Liver (tissue), 9 donors: Measurements from ENCODE around the gene PCSK4. TPM values are rescaled to one million over a fixed set of nuclear protein-coding genes. Genes with fewer than 3 reads are reported as not detected.

Source experiments
- DNase-seq: peaks from one replicate; pipeline ENCODE4 v3.0.0-alpha.2; 2017; ENCODE audit warnings: low spot score
- H3K27ac ChIP-seq, 2 donors: one replicate each; pipeline ENCODE4 v1.7.0; 2013; ENCODE audit warnings: inconsistent platforms in 2 of 2, low read length in 2 of 2, control low read depth in 1 of 2, low read depth in 1 of 2, mild to moderate bottlenecking in 1 of 2
- H3K27me3 ChIP-seq, 4 donors: one replicate each; pipeline versions ENCODE4 v1.6.1 to v1.7.0; 2013; ENCODE audit warnings: low read length in 3 of 4, inconsistent platforms in 1 of 4, mild to moderate bottlenecking in 1 of 4, moderate library complexity in 1 of 4; ENCODE audit not compliant: control insufficient read depth in 4 of 4, insufficient read depth in 4 of 4
- H3K36me3 ChIP-seq, 4 donors: one replicate each; pipeline versions ENCODE4 v1.6.1 to v1.7.0; 2013; ENCODE audit warnings: low read length in 3 of 4, mild to moderate bottlenecking in 3 of 4, low read depth in 1 of 4, moderate library complexity in 1 of 4; ENCODE audit not compliant: control insufficient read depth in 4 of 4, insufficient read depth in 3 of 4
- H3K4me1 ChIP-seq, 4 donors: one replicate each; pipeline versions ENCODE4 v1.6.1 to v1.7.0; 2013; ENCODE audit warnings: low read length in 3 of 4, mild to moderate bottlenecking in 3 of 4, moderate library complexity in 1 of 4; ENCODE audit not compliant: control insufficient read depth in 4 of 4, insufficient read depth in 4 of 4
- H3K4me3 ChIP-seq, 3 donors: one replicate each; pipeline versions ENCODE4 v1.6.1 to v1.7.0; 2013; ENCODE audit warnings: low read length in 3 of 3, control low read depth in 1 of 3, low read depth in 1 of 3, mild to moderate bottlenecking in 1 of 3
- H3K9ac ChIP-seq, 2 donors: one replicate each; pipeline ENCODE4 v1.7.0; 2013; ENCODE audit warnings: low read length in 2 of 2, mild to moderate bottlenecking in 2 of 2, moderate library complexity in 2 of 2, control low read depth in 1 of 2, low read depth in 1 of 2
- H3K9me3 ChIP-seq, 4 donors: one replicate each; pipeline versions ENCODE4 v1.6.1 to v1.7.0; 2013; ENCODE audit warnings: low read length in 3 of 4; ENCODE audit not compliant: control insufficient read depth in 4 of 4
- CTCF ChIP-seq: fragments of 150-350 bp; IDR thresholded peaks from 2 replicates; pipeline ENCODE4 v1.5.1; 2017; ENCODE audit warnings: improper control_type of control experiment, low read depth, low read length; ENCODE audit not compliant: missing input control
- FOXA2 ChIP-seq: IDR thresholded peaks from 2 replicates; pipeline ENCODE4 v1.6.1; 2016; ENCODE audit warnings: antibody characterized with exemption
- GABPA ChIP-seq, 2 donors: IDR thresholded peaks in 1 of 2; conservative IDR thresholded peaks in 1 of 2; 2 replicates each; pipeline ENCODE4 v1.6.1; 2016; ENCODE audit warnings: antibody characterized with exemption in 2 of 2, mild to moderate bottlenecking in 1 of 2, moderate library complexity in 1 of 2
- HNF4A ChIP-seq, 2 donors: conservative IDR thresholded peaks; 2 replicates each; pipeline ENCODE4 v1.6.1; 2016; ENCODE audit warnings: antibody characterized with exemption in 2 of 2, mild to moderate bottlenecking in 2 of 2
- HNF4G ChIP-seq: IDR thresholded peaks from 2 replicates; pipeline ENCODE4 v1.6.1; 2016; ENCODE audit warnings: antibody characterized with exemption
- NR2F2 ChIP-seq: IDR thresholded peaks from 2 replicates; pipeline ENCODE4 v1.6.1; 2016; ENCODE audit warnings: antibody characterized with exemption
- REST ChIP-seq: IDR thresholded peaks from 2 replicates; pipeline ENCODE4 v1.6.1; 2016; ENCODE audit warnings: antibody characterized with exemption, mild to moderate bottlenecking
- RXRA ChIP-seq, 2 donors: IDR thresholded peaks; 2 replicates each; pipeline ENCODE4 v1.6.1; 2017 to 2018; ENCODE audit warnings: antibody characterized with exemption in 2 of 2, mild to moderate bottlenecking in 1 of 2
- SP1 ChIP-seq: IDR thresholded peaks from 2 replicates; pipeline ENCODE4 v1.6.1; 2018; ENCODE audit warnings: antibody characterized with exemption, mild to moderate bottlenecking
- TAF1 ChIP-seq: conservative IDR thresholded peaks from 2 replicates; pipeline ENCODE4 v1.6.1; 2016; ENCODE audit warnings: antibody characterized with exemption, mild to moderate bottlenecking
- YY1 ChIP-seq: IDR thresholded peaks from 2 replicates; pipeline ENCODE4 v1.6.1; 2016; ENCODE audit warnings: antibody characterized with exemption, mild to moderate bottlenecking
- WGBS: extraction: QIAGEN DNeasy Blood & Tissue Kit; methylation state at CpG from one replicate; pipeline ENCODE4 v1.1.7; 2013; 5-methylcytosine and 5-hydroxymethylcytosine counted together
- polyA plus RNA-seq, 2 donors: library from polyadenylated mRNA; stranded (reverse) in 1 of 2; unstranded in 1 of 2; fragments of 200-250 nt in 1 of 2; fragments of >200 nt in 1 of 2; fragmentation: Nextera tagmentation in 1 of 2; extraction: Ambion mirVana in 1 of 2; gene quantifications; one replicate each; pipeline versions ENCODE4 v1.2.1 to v1.2.3, GENCODE V29; 2013 to 2015
- total RNA-seq, 2 donors: library from RNA; depleted of rRNA; stranded (reverse); fragments of >200 nt; gene quantifications; one replicate each; pipeline ENCODE4 v1.2.3, GENCODE V29; 2014
- TF ChIP-seq, protein P1 (sequence below): IDR thresholded peaks from 2 replicates; pipeline ENCODE4 v1.6.1; 2016; ENCODE audit warnings: antibody characterized with exemption
- donor health status: healthy.
- donor health status: healthy.
- donor health status: healthy.
- donor health status: healthy.
- donor health status: healthy.

The PCSK4 gene
- total and polyA plus RNA-seq, 4 donors = 0.60 to 2.6 (median 1.9) TPM

GRCh38 chr19:1447944-1448343, 42.2 kb downstream of the PCSK4 start:
- Histone ChIP-seq H3K4me3 (no peak overlapping the region), H3K4me1 (peaks cover 3 to 18% (median 11%) of the 10 kb centered on the region in 4 donors), H3K27ac (no peak overlapping the region), H3K36me3 (no peaks in the 10 kb centered on the region), H3K27me3 (peaks cover 11 to 24% (median 17%) of the 10 kb centered on the region in 4 donors), H3K9ac (no peak overlapping the region), H3K9me3 (no peaks in the 10 kb centered on the region)
- no peak for TF ChIP-seq CTCF
- no peak for TF ChIP-seq YY1
- no peak for TF ChIP-seq NR2F2
- TF ChIP-seq HNF4A (conservative IDR thresholded peaks at IDR 0.05) = no peak
- TF ChIP-seq SP1 = no peak
- TF ChIP-seq HNF4G = no peak
- TF ChIP-seq TAF1 = no peak
- TF ChIP-seq GABPA (IDR thresholded peaks at IDR 0.05 in 1 of 2, conservative IDR thresholded peaks at IDR 0.05 in 1 of 2) = no peak
- TF ChIP-seq RXRA (IDR thresholded peaks at IDR 0.05) = no peak
- no peak for TF ChIP-seq FOXA2
- TF ChIP-seq REST = no peak
- TF ChIP-seq, protein P1, sequence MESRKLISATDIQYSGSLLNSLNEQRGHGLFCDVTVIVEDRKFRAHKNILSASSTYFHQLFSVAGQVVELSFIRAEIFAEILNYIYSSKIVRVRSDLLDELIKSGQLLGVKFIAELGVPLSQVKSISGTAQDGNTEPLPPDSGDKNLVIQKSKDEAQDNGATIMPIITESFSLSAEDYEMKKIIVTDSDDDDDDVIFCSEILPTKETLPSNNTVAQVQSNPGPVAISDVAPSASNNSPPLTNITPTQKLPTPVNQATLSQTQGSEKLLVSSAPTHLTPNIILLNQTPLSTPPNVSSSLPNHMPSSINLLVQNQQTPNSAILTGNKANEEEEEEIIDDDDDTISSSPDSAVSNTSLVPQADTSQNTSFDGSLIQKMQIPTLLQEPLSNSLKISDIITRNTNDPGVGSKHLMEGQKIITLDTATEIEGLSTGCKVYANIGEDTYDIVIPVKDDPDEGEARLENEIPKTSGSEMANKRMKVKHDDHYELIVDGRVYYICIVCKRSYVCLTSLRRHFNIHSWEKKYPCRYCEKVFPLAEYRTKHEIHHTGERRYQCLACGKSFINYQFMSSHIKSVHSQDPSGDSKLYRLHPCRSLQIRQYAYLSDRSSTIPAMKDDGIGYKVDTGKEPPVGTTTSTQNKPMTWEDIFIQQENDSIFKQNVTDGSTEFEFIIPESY = no peak
- 78% methylated on average over 9 of the region's 9 CpGs for WGBS
- no peak for DNase-seq

GRCh38 chr19:1447504-1447903, 42.6 kb downstream of the PCSK4 start:
- H3K4me3 ChIP-seq = no peak overlapping the region
- DNase-seq = no peak
- peaks cover 11 to 21% (median 16%) of the 10 kb centered on the region in 4 donors for H3K27me3 ChIP-seq
- peaks cover 0 to 1% (median 0%) of the 10 kb centered on the region in 4 donors for H3K36me3 ChIP-seq
- peaks cover 3 to 15% (median 11%) of the 10 kb centered on the region in 4 donors for H3K4me1 ChIP-seq
- H3K27ac ChIP-seq = no peak overlapping the region
- 18% methylated on average over 4 of the region's 4 CpGs for WGBS
- H3K9ac ChIP-seq = no peak overlapping the region
- H3K9me3 ChIP-seq = no peaks in the 10 kb centered on the region
- TF ChIP-seq SP1 = no peak
- TF ChIP-seq TAF1 = no peak
- no peak for TF ChIP-seq YY1
